Parathyroid adenoma (tissue), 2 donors: ENCODE data around the gene MASTL.

Source experiments
- H2AFZ ChIP-seq: fragments of 300-600 bp; sonication (generic); one replicate; pipeline ENCODE4 v1.7.0; 2017; ENCODE audit warnings: antibody characterized with exemption, mild to moderate bottlenecking
- H3K27ac ChIP-seq: fragments of 300-600 bp; sonication (generic); one replicate; pipeline ENCODE4 v1.7.0; 2017
- H3K27me3 ChIP-seq: fragments of 300-600 bp; sonication (generic); one replicate; pipeline ENCODE4 v1.7.0; 2017; ENCODE audit warnings: low read length; ENCODE audit not compliant: control insufficient read depth, insufficient read depth
- H3K36me3 ChIP-seq: fragments of 300-600 bp; sonication (generic); one replicate; pipeline ENCODE4 v1.7.0; 2017; ENCODE audit warnings: low read length; ENCODE audit not compliant: control insufficient read depth, insufficient read depth
- H3K4me1 ChIP-seq: fragments of 300-600 bp; sonication (generic); one replicate; pipeline ENCODE4 v1.7.0; 2017; ENCODE audit warnings: control low read depth
- H3K4me2 ChIP-seq: fragments of 300-600 bp; sonication (generic); one replicate; pipeline ENCODE4 v1.7.0; 2017; ENCODE audit warnings: low read length
- H3K4me3 ChIP-seq: fragments of 300-600 bp; sonication (generic); one replicate; pipeline ENCODE4 v1.7.0; 2017; ENCODE audit warnings: low read depth, low read length
- H3K79me2 ChIP-seq: fragments of 300-600 bp; sonication (generic); one replicate; pipeline ENCODE4 v1.7.0; 2017; ENCODE audit warnings: control low read depth
- H3K9ac ChIP-seq: fragments of 300-600 bp; sonication (generic); one replicate; pipeline ENCODE4 v1.7.0; 2017; ENCODE audit warnings: mild to moderate bottlenecking
- H3K9me3 ChIP-seq: fragments of 300-600 bp; sonication (generic); one replicate; pipeline ENCODE4 v1.7.0; 2017; ENCODE audit warnings: low read length; ENCODE audit not compliant: control insufficient read depth
- TF ChIP-seq, protein P1 (sequence below): fragments of 300-600 bp; sonication (generic); IDR thresholded peaks from one replicate; pipeline ENCODE4 v1.7.0; 2017; ENCODE audit warnings: antibody characterized with exemption, mild to moderate bottlenecking
- donor health status: primary hyperparathyroidism.

Gene MASTL

DNA sequence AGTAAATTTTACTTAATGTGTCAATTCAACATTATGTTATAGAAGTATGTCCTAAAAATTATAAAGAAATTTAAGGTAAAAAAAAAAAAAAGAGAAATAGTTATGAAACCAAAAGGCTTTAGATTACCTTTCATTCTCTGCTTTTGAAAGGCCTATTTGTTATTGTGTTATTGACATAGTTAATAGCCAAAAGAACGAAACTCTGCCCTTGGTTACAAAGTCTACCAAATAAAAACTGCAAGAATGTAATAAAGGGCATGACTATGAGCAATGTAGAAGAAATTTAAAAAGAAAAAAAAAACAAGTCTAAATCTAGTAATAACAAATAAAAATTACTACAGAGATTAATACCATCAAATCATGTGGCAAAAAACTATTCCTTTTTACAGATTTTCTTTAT, 74.9 kb downstream of the MASTL start:
- H2AFZ ChIP-seq: no peak overlapping the region
- no peaks in the 10 kb centered on the region for H3K36me3 ChIP-seq
- no peaks in the 10 kb centered on the region for H3K79me2 ChIP-seq
- no peaks in the 10 kb centered on the region for H3K4me1 ChIP-seq
- H3K27me3 ChIP-seq: no peaks in the 10 kb centered on the region
- H3K9me3 ChIP-seq: no peaks in the 10 kb centered on the region
- no peak overlapping the region for H3K27ac ChIP-seq
- H3K9ac ChIP-seq: no peak overlapping the region
- TF ChIP-seq, protein P1, sequence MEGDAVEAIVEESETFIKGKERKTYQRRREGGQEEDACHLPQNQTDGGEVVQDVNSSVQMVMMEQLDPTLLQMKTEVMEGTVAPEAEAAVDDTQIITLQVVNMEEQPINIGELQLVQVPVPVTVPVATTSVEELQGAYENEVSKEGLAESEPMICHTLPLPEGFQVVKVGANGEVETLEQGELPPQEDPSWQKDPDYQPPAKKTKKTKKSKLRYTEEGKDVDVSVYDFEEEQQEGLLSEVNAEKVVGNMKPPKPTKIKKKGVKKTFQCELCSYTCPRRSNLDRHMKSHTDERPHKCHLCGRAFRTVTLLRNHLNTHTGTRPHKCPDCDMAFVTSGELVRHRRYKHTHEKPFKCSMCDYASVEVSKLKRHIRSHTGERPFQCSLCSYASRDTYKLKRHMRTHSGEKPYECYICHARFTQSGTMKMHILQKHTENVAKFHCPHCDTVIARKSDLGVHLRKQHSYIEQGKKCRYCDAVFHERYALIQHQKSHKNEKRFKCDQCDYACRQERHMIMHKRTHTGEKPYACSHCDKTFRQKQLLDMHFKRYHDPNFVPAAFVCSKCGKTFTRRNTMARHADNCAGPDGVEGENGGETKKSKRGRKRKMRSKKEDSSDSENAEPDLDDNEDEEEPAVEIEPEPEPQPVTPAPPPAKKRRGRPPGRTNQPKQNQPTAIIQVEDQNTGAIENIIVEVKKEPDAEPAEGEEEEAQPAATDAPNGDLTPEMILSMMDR: no peak
- no peak overlapping the region for H3K4me3 ChIP-seq
- no peak overlapping the region for H3K4me2 ChIP-seq

DNA sequence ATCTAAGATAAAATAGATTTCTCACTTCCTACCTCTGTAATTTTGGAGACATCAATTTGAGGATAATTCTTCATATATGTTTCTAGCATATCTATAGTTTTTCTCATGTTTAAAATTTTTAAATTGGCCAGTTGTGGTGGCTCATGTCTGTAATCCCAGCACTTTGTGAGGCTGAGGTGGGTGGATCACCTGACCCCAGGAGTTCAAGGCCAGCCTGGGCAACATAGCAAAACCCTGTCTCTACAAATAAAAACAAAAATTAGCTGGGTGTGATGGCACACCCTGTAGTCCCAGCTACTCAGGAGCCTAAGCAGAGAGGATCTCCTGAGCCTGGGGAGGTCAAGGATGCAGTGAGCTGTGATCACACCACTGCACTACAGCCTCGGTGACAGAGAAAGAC, 80.6 kb downstream of the MASTL start:
- H3K27ac ChIP-seq: no peak overlapping the region
- H3K36me3 ChIP-seq: no peaks in the 10 kb centered on the region
- no peak overlapping the region for H3K4me3 ChIP-seq
- H3K79me2 ChIP-seq: peaks cover 5% of the 10 kb centered on the region
- no peaks in the 10 kb centered on the region for H3K9me3 ChIP-seq
- H3K4me2 ChIP-seq: no peak overlapping the region
- no peaks in the 10 kb centered on the region for H3K4me1 ChIP-seq
- H3K27me3 ChIP-seq: no peaks in the 10 kb centered on the region
- no peak overlapping the region for H3K9ac ChIP-seq
- H2AFZ ChIP-seq: no peak overlapping the region
- TF ChIP-seq, protein P1: no peak
